ENCODE measurements around the gene HDGFL1.

HDGFL1 gene

GRCh38 chr6:22593895-22594294 is 24.5 kb downstream of the HDGFL1 start:
- DNase-seq (ENCODE audit: low read depth) = no peak

- no peak for DNase-seq (ENCODE audit: low read depth)
These were observed 26.6 kb downstream of the HDGFL1 start for GRCh38 chr6:22596011-22596410.

GRCh38 chr6:22598339-22598738 is 29.0 kb downstream of the HDGFL1 start:
- no peak for DNase-seq (ENCODE audit: low read depth)

GRCh38 chr6:22600059-22600458 is 30.7 kb downstream of the HDGFL1 start:
- DNase-seq (ENCODE audit: low read depth) = no peak

GRCh38 chr6:22601984-22602383 is 32.6 kb downstream of the HDGFL1 start:
- DNase-seq (ENCODE audit: low read depth) = no peak

- DNase-seq (ENCODE audit: low read depth) = no peak
These were observed 36.4 kb downstream of the HDGFL1 start for GRCh38 chr6:22605736-22606135.

- DNase-seq (ENCODE audit: low read depth) = no peak
These were observed 40.8 kb downstream of the HDGFL1 start for GRCh38 chr6:22610127-22610526.

GRCh38 chr6:22612236-22612635 is 42.9 kb downstream of the HDGFL1 start:
- DNase-seq (ENCODE audit: low read depth) = no peak

- DNase-seq (ENCODE audit: low read depth) = no peak
These were observed 43.7 kb downstream of the HDGFL1 start for GRCh38 chr6:22613051-22613450.

- DNase-seq (ENCODE audit: low read depth) = no peak
These were observed 44.3 kb downstream of the HDGFL1 start for GRCh38 chr6:22613695-22614094.

GRCh38 chr6:22614547-22614946 is 45.2 kb downstream of the HDGFL1 start:
- no peak for DNase-seq (ENCODE audit: low read depth)

- DNase-seq (ENCODE audit: low read depth) = no peak
These were observed 51.7 kb downstream of the HDGFL1 start for GRCh38 chr6:22621028-22621427.
